Hepatocyte (in vitro differentiated cells): Measurements from ENCODE around the gene DDX20. TPM values are rescaled to one million over a fixed set of nuclear protein-coding genes. Genes with fewer than 3 reads are reported as not detected.

Source experiments
- DNase-seq: peaks from one replicate; pipeline ENCODE4 v3.0.0-alpha.2; 2016; ENCODE audit warnings: low spot score
- H2AFZ ChIP-seq: fragments of 200-600 bp; sonication (generic); 2 replicates; pipeline ENCODE4 v1.6.0; 2016; ENCODE audit warnings: antibody characterized with exemption, mild to moderate bottlenecking
- H3K27ac ChIP-seq: fragments of 200-600 bp; sonication (generic); 2 replicates; pipeline ENCODE4 v1.5.1; 2016; ENCODE audit warnings: mild to moderate bottlenecking
- H3K27me3 ChIP-seq: fragments of 200-600 bp; sonication (generic); 2 replicates; pipeline ENCODE4 v1.6.1; 2016
- H3K36me3 ChIP-seq: fragments of 200-600 bp; sonication (generic); replicated peaks from 2 replicates; pipeline ENCODE4 v1.5.1; 2016; ENCODE audit warnings: low read depth; ENCODE audit not compliant: insufficient read depth
- H3K4me1 ChIP-seq: fragments of 200-600 bp; sonication (generic); 2 replicates; pipeline ENCODE4 v1.5.1; 2016; ENCODE audit warnings: mild to moderate bottlenecking, moderate library complexity; ENCODE audit not compliant: insufficient read depth
- H3K4me2 ChIP-seq: fragments of 200-600 bp; sonication (generic); 2 replicates; pipeline ENCODE4 v1.6.0; 2016
- H3K4me3 ChIP-seq: fragments of 200-600 bp; sonication (generic); 2 replicates; pipeline ENCODE4 v1.5.1; 2016; ENCODE audit warnings: mild to moderate bottlenecking
- H3K79me2 ChIP-seq: fragments of 200-600 bp; sonication (generic); 2 replicates; pipeline ENCODE4 v1.6.0; 2017; ENCODE audit warnings: mild to moderate bottlenecking
- H3K9me2 ChIP-seq: fragments of 200-600 bp; sonication (generic); replicated peaks from 2 replicates; pipeline ENCODE4 v1.6.0; 2017; ENCODE audit warnings: mild to moderate bottlenecking; ENCODE audit not compliant: insufficient read depth
- H3K9me3 ChIP-seq: fragments of 200-600 bp; sonication (generic); 2 replicates; pipeline ENCODE4 v1.5.1; 2016; ENCODE audit warnings: low read depth, mild to moderate bottlenecking
- H4K20me1 ChIP-seq: fragments of 200-600 bp; sonication (generic); 2 replicates; pipeline ENCODE4 v1.6.0; 2016; ENCODE audit warnings: mild to moderate bottlenecking; ENCODE audit not compliant: insufficient read depth, poor library complexity, severe bottlenecking
- CTCF ChIP-seq: fragments of 200-600 bp; sonication (generic); IDR thresholded peaks from 2 replicates; pipeline ENCODE4 v1.5.1; 2016; ENCODE audit warnings: antibody characterized with exemption, mild to moderate bottlenecking; ENCODE audit not compliant: poor library complexity
- EZH2 ChIP-seq: fragments of 200-600 bp; sonication (generic); IDR thresholded peaks from 2 replicates; pipeline ENCODE4 v1.6.1; 2016; ENCODE audit warnings: antibody characterized with exemption, mild to moderate bottlenecking, borderline replicate concordance
- EZH2phosphoT487 ChIP-seq: fragments of 200-600 bp; sonication (generic); IDR thresholded peaks from one replicate; pipeline ENCODE4 v1.6.1; 2018; ENCODE audit warnings: antibody characterized with exemption, mild to moderate bottlenecking, low read depth, moderate library complexity; ENCODE audit not compliant: unreplicated experiment, severe bottlenecking
- WGBS: methylation state at CpG from one replicate; pipeline ENCODE4 v1.1.6; 2016; ENCODE audit warnings: low lambda C conversion rate; ENCODE audit errors: missing lambda C conversion rate; 5-methylcytosine and 5-hydroxymethylcytosine counted together
- polyA plus RNA-seq: library from polyadenylated mRNA; unstranded; fragments of >200 nt; fragmentation: Nextera tagmentation; extraction: Ambion mirVana; gene quantifications from 2 replicates; pipeline ENCODE4 v1.2.1, GENCODE V29; 2016
- total RNA-seq: library from RNA; depleted of rRNA; stranded (reverse); fragments of >200 nt; gene quantifications from 2 replicates; pipeline ENCODE4 v1.2.3, GENCODE V29; 2014

DDX20 gene
- total and polyA plus RNA-seq, 2 experiments from 2014 or later: 6.7 to 19.4 TPM

DNA sequence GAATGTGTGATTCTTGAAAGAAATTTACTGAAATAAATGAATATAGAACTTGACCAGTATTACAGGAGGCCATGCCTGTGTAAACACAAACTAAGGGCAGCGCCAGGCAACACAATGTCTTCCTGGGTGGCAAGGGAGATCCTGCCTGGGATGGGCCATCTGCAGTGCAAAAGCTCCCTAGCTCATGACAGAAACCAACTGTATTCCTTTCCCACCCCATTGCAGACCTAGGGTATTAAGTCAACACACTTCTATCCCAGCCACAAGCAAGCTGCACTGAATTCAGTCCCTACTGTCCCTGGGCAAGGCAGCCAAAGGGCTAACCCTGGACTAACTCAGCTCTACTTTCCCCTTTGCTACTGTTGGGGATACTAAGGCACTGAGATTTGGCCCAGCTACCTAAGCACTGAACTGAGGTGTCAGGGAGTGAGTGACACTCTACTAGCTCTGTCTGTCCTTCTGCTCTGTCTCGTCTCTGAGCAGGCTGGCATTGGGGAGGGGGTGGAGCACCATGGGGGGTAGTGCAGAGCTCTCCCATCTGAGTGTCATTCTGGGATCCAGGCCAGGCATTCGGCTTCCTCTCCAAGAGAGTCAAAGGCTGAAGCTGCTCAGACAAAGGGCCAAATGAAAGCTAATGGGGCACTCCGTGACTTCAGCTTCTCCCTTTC, 19.0 kb upstream of the DDX20 start:
- no peak overlapping the region for H3K27ac ChIP-seq
- H3K27me3 ChIP-seq: peaks cover 15% of the 10 kb centered on the region
- H3K9me2 ChIP-seq: no peaks in the 10 kb centered on the region
- WGBS: 82% methylated on average over 4 of the region's 4 CpGs
- no peak overlapping the region for H3K4me3 ChIP-seq
- peak overlapping the region; percentile 100 for H3K4me2 ChIP-seq
- H3K4me1 ChIP-seq: peaks cover 22% of the 10 kb centered on the region
- peaks cover 5% of the 10 kb centered on the region for H3K79me2 ChIP-seq
- no peaks in the 10 kb centered on the region for H3K36me3 ChIP-seq
- H4K20me1 ChIP-seq: peaks cover 4% of the 10 kb centered on the region
- DNase-seq: no peak
- H2AFZ ChIP-seq: no peak overlapping the region
- H3K9me3 ChIP-seq: no peaks in the 10 kb centered on the region
- TF ChIP-seq EZH2 (no peak), EZH2phosphoT487 (no peak), CTCF (no peak)

DNA sequence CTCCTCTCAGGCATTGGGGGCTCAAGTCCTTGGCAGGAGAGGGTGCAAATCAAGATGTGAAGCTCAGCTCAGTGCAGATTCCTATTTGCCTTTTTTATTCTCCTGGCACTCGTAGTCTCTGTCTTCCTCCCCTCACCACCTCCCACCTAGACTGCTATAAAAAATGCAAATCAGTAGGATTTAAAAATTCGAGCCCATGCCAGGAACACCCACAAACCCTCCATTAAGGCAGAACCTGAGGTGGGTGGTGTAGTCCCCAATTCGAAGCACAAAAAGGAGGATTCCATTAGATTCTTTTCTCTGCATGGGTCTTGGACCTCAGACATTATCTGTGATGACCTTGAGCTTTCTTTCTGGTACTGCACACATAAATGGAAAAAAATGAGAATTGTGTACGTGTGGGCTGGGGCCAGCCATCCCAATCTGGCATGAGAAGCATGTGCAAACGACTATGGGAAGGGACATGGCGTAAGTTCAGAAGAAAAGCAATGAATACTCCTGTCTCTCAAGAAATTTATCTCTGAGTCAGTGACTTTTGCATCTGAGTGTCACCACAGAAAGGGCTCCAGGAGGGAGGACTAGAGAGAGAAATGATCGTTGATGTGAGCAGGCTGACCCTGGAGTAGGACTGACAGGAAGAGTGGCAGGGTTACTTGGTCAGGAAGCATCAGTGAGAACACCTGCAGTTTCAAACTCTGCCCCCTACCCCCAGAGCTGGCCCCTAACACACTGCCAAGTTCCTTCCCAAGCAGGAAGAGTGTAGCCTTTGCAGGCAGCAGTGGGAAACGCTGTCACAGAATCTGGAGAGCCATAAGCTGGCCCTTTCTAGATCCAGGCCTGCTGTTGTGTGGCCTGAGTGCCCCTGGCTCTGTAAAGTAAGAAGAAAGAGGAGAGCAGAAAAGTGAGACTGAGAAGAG, 18.2 kb upstream of the DDX20 start:
- Histone ChIP-seq H3K4me2 (peak overlapping the region; percentile 100), H3K27ac (no peak overlapping the region), H4K20me1 (peaks cover 4% of the 10 kb centered on the region), H3K9me2 (no peaks in the 10 kb centered on the region), H3K4me3 (peak overlapping the region; percentile 37), H3K36me3 (no peaks in the 10 kb centered on the region), H3K79me2 (peaks cover 5% of the 10 kb centered on the region), H3K4me1 (peaks cover 22% of the 10 kb centered on the region), H3K27me3 (peaks cover 22% of the 10 kb centered on the region), H2AFZ (no peak overlapping the region), H3K9me3 (no peaks in the 10 kb centered on the region)
- 65% methylated on average over 8 of the region's 8 CpGs for WGBS
- DNase-seq: no peak
- TF ChIP-seq EZH2phosphoT487 (no peak), CTCF (no peak), EZH2 (no peak)

DNA sequence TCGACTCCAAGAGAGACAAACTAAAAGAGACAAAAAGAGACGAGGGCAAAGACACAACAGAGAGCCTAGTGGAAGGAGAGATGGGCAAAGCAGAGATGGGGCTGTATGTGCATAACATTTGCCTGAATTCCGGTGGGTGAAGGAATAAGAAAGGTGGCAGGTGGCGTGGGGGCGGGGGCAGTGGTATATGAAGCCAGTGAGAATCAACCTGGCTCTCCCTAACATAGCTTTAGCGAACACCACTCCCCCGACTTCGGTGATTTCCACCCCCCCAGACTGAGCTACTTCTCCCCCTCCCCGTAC, 17.6 kb upstream of the DDX20 start:
- TF ChIP-seq EZH2 (no peak), CTCF (no peak), EZH2phosphoT487 (no peak)
- 16% methylated on average over 5 of the region's 9 CpGs for WGBS
- H4K20me1 ChIP-seq: peaks cover 4% of the 10 kb centered on the region
- H3K27ac ChIP-seq: no peak overlapping the region
- H3K4me3 ChIP-seq: peak overlapping the region; percentile 37
- H3K4me2 ChIP-seq: peak overlapping the region; percentile 100
- H3K27me3 ChIP-seq: peaks cover 26% of the 10 kb centered on the region
- H3K4me1 ChIP-seq: peaks cover 22% of the 10 kb centered on the region
- H3K9me3 ChIP-seq: no peaks in the 10 kb centered on the region
- H3K79me2 ChIP-seq: peaks cover 5% of the 10 kb centered on the region
- no peaks in the 10 kb centered on the region for H3K9me2 ChIP-seq
- no peak overlapping the region for H2AFZ ChIP-seq
- no peaks in the 10 kb centered on the region for H3K36me3 ChIP-seq
- DNase-seq: no peak
